HEK293 (cell line): ENCODE data around the gene PTPRH.

Source experiments
- ZNF174 ChIP-seq: fragments of 450-650 bp; formaldehyde crosslinking; IDR thresholded peaks from 2 replicates; pipeline ENCODE4 v1.5.0; 2017; ENCODE audit warnings: missing biosample characterization, mild to moderate bottlenecking, missing genetic modification characterization
- TF ChIP-seq, protein P1 (sequence below): fragments of 450-650 bp; formaldehyde crosslinking; IDR thresholded peaks from 2 replicates; pipeline ENCODE4 v1.5.1; 2016; ENCODE audit warnings: missing biosample characterization, missing genetic modification characterization
- TF ChIP-seq, protein P2 (sequence below): fragments of 450-650 bp; formaldehyde crosslinking; IDR thresholded peaks from 2 replicates; pipeline ENCODE4 v1.5.1; 2017; ENCODE audit warnings: missing biosample characterization, missing genetic modification characterization
- TF ChIP-seq, protein P3 (sequence below): fragments of 450-650 bp; formaldehyde crosslinking; IDR thresholded peaks from 2 replicates; pipeline ENCODE4 v1.5.1; 2017; ENCODE audit warnings: missing biosample characterization, missing genetic modification characterization

DNA sequence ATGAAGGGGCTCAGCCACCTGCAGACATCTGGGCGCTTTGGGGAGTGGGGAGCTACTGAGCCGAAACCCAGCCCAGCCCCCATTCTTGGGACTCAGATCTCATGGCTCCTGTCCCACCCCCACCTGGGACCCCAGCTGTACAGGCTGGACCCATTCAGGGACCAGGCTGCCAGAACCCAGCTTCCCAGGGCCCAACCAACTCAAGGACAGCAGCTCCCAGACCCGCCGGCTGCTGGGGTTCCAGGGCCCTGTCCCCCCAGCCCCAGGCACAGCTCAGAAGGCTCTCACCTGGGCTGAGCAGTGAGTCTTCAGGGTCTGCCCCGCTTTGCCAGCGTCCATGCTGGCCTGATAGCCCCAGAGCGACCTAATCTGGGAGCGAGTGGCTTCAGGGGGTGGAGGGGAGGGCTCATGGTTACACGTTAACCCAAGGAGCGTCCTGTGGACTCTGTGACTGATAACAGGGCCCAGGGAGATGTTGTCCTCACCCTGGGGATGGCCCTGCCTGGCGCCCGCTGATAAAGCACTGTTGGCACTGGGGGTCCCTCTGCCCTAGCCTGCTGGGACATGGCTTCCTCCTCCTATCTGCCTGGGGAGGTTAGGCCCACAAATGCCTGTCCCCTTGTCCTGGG is 19.2 kb upstream of the PTPRH start, which contains the start of gene TMEM86B:
- TF ChIP-seq, protein P1, sequence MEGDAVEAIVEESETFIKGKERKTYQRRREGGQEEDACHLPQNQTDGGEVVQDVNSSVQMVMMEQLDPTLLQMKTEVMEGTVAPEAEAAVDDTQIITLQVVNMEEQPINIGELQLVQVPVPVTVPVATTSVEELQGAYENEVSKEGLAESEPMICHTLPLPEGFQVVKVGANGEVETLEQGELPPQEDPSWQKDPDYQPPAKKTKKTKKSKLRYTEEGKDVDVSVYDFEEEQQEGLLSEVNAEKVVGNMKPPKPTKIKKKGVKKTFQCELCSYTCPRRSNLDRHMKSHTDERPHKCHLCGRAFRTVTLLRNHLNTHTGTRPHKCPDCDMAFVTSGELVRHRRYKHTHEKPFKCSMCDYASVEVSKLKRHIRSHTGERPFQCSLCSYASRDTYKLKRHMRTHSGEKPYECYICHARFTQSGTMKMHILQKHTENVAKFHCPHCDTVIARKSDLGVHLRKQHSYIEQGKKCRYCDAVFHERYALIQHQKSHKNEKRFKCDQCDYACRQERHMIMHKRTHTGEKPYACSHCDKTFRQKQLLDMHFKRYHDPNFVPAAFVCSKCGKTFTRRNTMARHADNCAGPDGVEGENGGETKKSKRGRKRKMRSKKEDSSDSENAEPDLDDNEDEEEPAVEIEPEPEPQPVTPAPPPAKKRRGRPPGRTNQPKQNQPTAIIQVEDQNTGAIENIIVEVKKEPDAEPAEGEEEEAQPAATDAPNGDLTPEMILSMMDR (tag by site-specific recombination): no peak
- TF ChIP-seq ZNF174 (tag by site-specific recombination): no peak
- TF ChIP-seq, protein P2, sequence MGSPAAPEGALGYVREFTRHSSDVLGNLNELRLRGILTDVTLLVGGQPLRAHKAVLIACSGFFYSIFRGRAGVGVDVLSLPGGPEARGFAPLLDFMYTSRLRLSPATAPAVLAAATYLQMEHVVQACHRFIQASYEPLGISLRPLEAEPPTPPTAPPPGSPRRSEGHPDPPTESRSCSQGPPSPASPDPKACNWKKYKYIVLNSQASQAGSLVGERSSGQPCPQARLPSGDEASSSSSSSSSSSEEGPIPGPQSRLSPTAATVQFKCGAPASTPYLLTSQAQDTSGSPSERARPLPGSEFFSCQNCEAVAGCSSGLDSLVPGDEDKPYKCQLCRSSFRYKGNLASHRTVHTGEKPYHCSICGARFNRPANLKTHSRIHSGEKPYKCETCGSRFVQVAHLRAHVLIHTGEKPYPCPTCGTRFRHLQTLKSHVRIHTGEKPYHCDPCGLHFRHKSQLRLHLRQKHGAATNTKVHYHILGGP: no peak
- TF ChIP-seq, protein P3, sequence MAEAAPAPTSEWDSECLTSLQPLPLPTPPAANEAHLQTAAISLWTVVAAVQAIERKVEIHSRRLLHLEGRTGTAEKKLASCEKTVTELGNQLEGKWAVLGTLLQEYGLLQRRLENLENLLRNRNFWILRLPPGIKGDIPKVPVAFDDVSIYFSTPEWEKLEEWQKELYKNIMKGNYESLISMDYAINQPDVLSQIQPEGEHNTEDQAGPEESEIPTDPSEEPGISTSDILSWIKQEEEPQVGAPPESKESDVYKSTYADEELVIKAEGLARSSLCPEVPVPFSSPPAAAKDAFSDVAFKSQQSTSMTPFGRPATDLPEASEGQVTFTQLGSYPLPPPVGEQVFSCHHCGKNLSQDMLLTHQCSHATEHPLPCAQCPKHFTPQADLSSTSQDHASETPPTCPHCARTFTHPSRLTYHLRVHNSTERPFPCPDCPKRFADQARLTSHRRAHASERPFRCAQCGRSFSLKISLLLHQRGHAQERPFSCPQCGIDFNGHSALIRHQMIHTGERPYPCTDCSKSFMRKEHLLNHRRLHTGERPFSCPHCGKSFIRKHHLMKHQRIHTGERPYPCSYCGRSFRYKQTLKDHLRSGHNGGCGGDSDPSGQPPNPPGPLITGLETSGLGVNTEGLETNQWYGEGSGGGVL: no peak
